ENCODE results near the gene GPD2. TPM values are rescaled to one million over a fixed set of nuclear protein-coding genes. Genes with fewer than 3 reads are reported as not detected.

GPD2 gene
- total and polyA plus RNA-seq, 2 of the 8 experiments (the other 6 are each of a cell fraction or from before 2014, with no cell fraction given): 8.4 to 43.1 TPM

DNA sequence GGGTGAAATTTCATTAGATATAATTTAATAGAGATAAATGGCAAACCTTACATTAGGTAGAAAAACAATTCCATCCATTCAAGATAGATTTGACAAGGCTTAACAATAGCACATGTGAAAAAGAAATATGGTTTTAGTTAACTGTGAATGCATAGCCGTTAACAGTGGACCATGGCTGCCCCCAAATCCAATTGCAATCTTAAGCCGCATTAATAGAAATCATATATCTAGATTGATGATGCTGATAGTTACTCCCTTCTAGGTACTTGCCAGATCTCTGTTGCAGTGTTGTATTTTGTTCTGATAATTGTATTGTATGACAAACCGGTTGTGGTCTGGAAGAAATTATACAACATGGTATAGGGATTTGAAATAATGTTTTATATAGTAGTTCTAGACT lies 139.8 kb downstream of the GPD2 start:
- H2AK5ac ChIP-seq (ENCODE audit: low read depth, low read length): no peak overlapping the region
- no peak overlapping the region for H2BK5ac ChIP-seq (ENCODE audit: low read depth, low read length)
- no peak overlapping the region for H3K56ac ChIP-seq (replicated peaks; ENCODE audit: insufficient read length, low read depth, low read length)
- no peak overlapping the region for H3K14ac ChIP-seq (ENCODE audit: insufficient read length)
- H3K27me3 ChIP-seq (replicated peaks in 1 of 4; ENCODE audit: control insufficient read depth in 3 of 4, extremely low read depth in 1 of 4, insufficient read depth in 3 of 4, low read length in 3 of 4): no peaks in the 10 kb centered on the region
- no peak overlapping the region for H4K5ac ChIP-seq (ENCODE audit: insufficient read length, low read depth, low read length)
- WGBS, 2 experiments (ENCODE audit: extremely low coverage in 1 of 2, insufficient coverage in 1 of 2, insufficient read length in 1 of 2, insufficient replicate concordance in 2 of 2, low coverage in 1 of 2, low lambda C conversion rate in 2 of 2, missing lambda C conversion rate in 1 of 2): 81% methylated on average over 3 of the region's 3 CpGs; no CpG with 5 or more reads in 1 of the 2 experiments
- H3K4ac ChIP-seq (replicated peaks; ENCODE audit: insufficient read length, low read depth, low read length): no peak overlapping the region
- DNase-seq (ENCODE audit: low read depth in 1 of 2, low spot score in 2 of 2) (no peak), FAIRE-seq (no peak)
- no peaks in the 10 kb centered on the region for H3K23me2 ChIP-seq (ENCODE audit: low read depth, low read length)
- H3K4me1 ChIP-seq (replicated peaks in 1 of 4; ENCODE audit: control insufficient read depth in 3 of 4, insufficient read depth in 4 of 4, low read length in 3 of 4): no peaks in the 10 kb centered on the region
- H3K18ac ChIP-seq (ENCODE audit: extremely low read depth, low read length): no peak overlapping the region
- H3K9ac ChIP-seq (replicated peaks in 1 of 4; ENCODE audit: extremely low read depth in 1 of 4, low read depth in 3 of 4, low read length in 3 of 4): no peak overlapping the region
- no peak overlapping the region for H4K91ac ChIP-seq (replicated peaks; ENCODE audit: insufficient read length, low read length)
- no peak overlapping the region for H2BK15ac ChIP-seq (ENCODE audit: low read length)
- no peaks in the 10 kb centered on the region for H4K20me1 ChIP-seq (replicated peaks in 1 of 2; ENCODE audit: control insufficient read depth in 1 of 2, insufficient read depth in 2 of 2, low read length in 2 of 2)
- H4K8ac ChIP-seq (ENCODE audit: extremely low read depth, insufficient read depth, low read length): no peak overlapping the region
- H3K4me3 ChIP-seq (ENCODE audit: extremely low read depth in 1 of 4, insufficient read depth in 2 of 4, low read depth in 3 of 4, low read length in 4 of 4): no peak overlapping the region
- H3K4me2 ChIP-seq (ENCODE audit: insufficient read depth in 1 of 2, low read depth in 2 of 2, low read length in 2 of 2): no peak overlapping the region
- CTCF ChIA-PET (ENCODE audit: partially characterized antibody): no interaction called here
- H2AFZ ChIP-seq (ENCODE audit: low read length): no peak overlapping the region
- POLR2A ChIA-PET (ENCODE audit: partially characterized antibody): no interaction called here
- H3K9me3 ChIP-seq (ENCODE audit: insufficient read depth in 2 of 2, low read depth in 1 of 2, low read length in 1 of 2): no peaks in the 10 kb centered on the region
- no peak overlapping the region for H3K27ac ChIP-seq (ENCODE audit: low read depth, low read length)
- no peak overlapping the region for H2BK20ac ChIP-seq (ENCODE audit: low read length)
- no peaks in the 10 kb centered on the region for H3K79me2 ChIP-seq (ENCODE audit: control insufficient read depth in 1 of 2, insufficient read depth in 2 of 2, low read length in 2 of 2)
- no peaks in the 10 kb centered on the region; a peak in 1 of 8 replicates for H3K36me3 ChIP-seq (ENCODE audit: control insufficient read depth in 2 of 4, insufficient read depth in 4 of 4, low read length in 3 of 4)
- no peak overlapping the region for H2BK120ac ChIP-seq (replicated peaks; ENCODE audit: low read depth, low read length)
- no peaks in the 10 kb centered on the region for H3K79me1 ChIP-seq (ENCODE audit: low read depth, low read length)
- H2BK12ac ChIP-seq (ENCODE audit: low read depth, low read length): no peak overlapping the region
- no peak overlapping the region for H3K23ac ChIP-seq (ENCODE audit: insufficient read length)
- TF ChIP-seq ZNF274 (IDR thresholded peaks at IDR 0.05; ENCODE audit: borderline replicate concordance, extremely low read depth, low read length) (no peak), CHD2 (IDR thresholded peaks at IDR 0.05; ENCODE audit: low read length) (no peak), POLR2AphosphoS5 (IDR thresholded peaks at IDR 0.05; ENCODE audit: low read depth, low read length) (no peak), SP4 (IDR thresholded peaks at IDR 0.05; ENCODE audit: low read length) (no peak), SIN3A (conservative IDR thresholded peaks at IDR 0.05 in 1 of 2, IDR thresholded peaks at IDR 0.05 in 1 of 2; ENCODE audit: low read depth in 1 of 2, low read length in 2 of 2) (no peak), NRF1 (IDR thresholded peaks at IDR 0.05; ENCODE audit: low read depth, low read length) (no peak), EP300 (IDR thresholded peaks at IDR 0.05; ENCODE audit: borderline replicate concordance in 1 of 2, low read depth in 2 of 2, low read length in 2 of 2) (no peak), TEAD4 (IDR thresholded peaks at IDR 0.05; ENCODE audit: low read depth, low read length) (no peak), MAFK (IDR thresholded peaks at IDR 0.05; ENCODE audit: low read depth, low read length) (no peak), TBP (IDR thresholded peaks at IDR 0.05; ENCODE audit: low read depth, low read length) (no peak), SAP30 (IDR thresholded peaks at IDR 0.05; ENCODE audit: insufficient read depth, insufficient replicate concordance, low read length) (no peak), EGR1 (IDR thresholded peaks at IDR 0.05; ENCODE audit: borderline replicate concordance, low read depth, low read length) (no peak), KDM4A (IDR thresholded peaks at IDR 0.05; ENCODE audit: low read depth, low read length, severe bottlenecking) (no peak)
- TF ChIP-seq, protein P1, sequence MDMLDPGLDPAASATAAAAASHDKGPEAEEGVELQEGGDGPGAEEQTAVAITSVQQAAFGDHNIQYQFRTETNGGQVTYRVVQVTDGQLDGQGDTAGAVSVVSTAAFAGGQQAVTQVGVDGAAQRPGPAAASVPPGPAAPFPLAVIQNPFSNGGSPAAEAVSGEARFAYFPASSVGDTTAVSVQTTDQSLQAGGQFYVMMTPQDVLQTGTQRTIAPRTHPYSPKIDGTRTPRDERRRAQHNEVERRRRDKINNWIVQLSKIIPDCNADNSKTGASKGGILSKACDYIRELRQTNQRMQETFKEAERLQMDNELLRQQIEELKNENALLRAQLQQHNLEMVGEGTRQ (IDR thresholded peaks at IDR 0.05; ENCODE audit: low read length): no peak

All from H1 (cell line).